HG03378 (cell line): ENCODE data around the gene CDH15.
"Not testable (repeated sequence)": the region's sequence is repeated elsewhere in the genome, so short reads cannot be mapped to it uniquely, and the experiment has no call there.

Experiments used
- ATAC-seq: cut with Tn5 transposase; IDR thresholded peaks from one replicate; pipeline ENCODE4 v1.9.1; 2021; ENCODE audit warnings: mild to moderate bottlenecking, moderate library complexity; ENCODE audit not compliant: unreplicated experiment

Gene CDH15

GRCh38 chr16:89185887-89186592 lies 14.5 kb downstream of the CDH15 start:
- not testable (repeated sequence) for ATAC-seq

GRCh38 chr16:89186593-89187031 lies 15.1 kb downstream of the CDH15 start:
- ATAC-seq, result not testable (repeated sequence)

- no peak for ATAC-seq
Observed at GRCh38 chr16:89187032-89187769, 15.7 kb downstream of the CDH15 start.

- no peak for ATAC-seq
Observed at GRCh38 chr16:89187770-89188392, 16.3 kb downstream of the CDH15 start.

- not testable (repeated sequence) for ATAC-seq
Observed at GRCh38 chr16:89188471-89189357, 17.2 kb downstream of the CDH15 start.

- no peak for ATAC-seq
Observed at GRCh38 chr16:89189358-89190025, 17.9 kb downstream of the CDH15 start.

- ATAC-seq, result no peak
Observed at GRCh38 chr16:89190150-89190958, 18.8 kb downstream of the CDH15 start.

GRCh38 chr16:89191033-89191900 lies 19.7 kb downstream of the CDH15 start:
- ATAC-seq, result no peak

GRCh38 chr16:89191901-89192185 lies 20.3 kb downstream of the CDH15 start:
- ATAC-seq, result no peak

- ATAC-seq, result not testable (repeated sequence)
Observed at GRCh38 chr16:89192186-89192955, 20.8 kb downstream of the CDH15 start.

- ATAC-seq, result no peak
Observed at GRCh38 chr16:89192956-89193575, 21.5 kb downstream of the CDH15 start.

- no peak for ATAC-seq
Observed at GRCh38 chr16:89193576-89194293, 22.2 kb downstream of the CDH15 start.

- ATAC-seq, result no peak
Observed at GRCh38 chr16:89194340-89195311, 23.1 kb downstream of the CDH15 start.

GRCh38 chr16:89195521-89196171 lies 24.1 kb downstream of the CDH15 start:
- no peak for ATAC-seq

- ATAC-seq, result no peak
Observed at GRCh38 chr16:89197033-89197632, 25.6 kb downstream of the CDH15 start.
